HepG2 (cell line): ENCODE measurements around the gene PROC. TPM values are rescaled to one million over a fixed set of nuclear protein-coding genes. Genes with fewer than 3 reads are reported as not detected.

Experiments
- ARID3A ChIP-seq: IDR thresholded peaks from 2 replicates; pipeline ENCODE4 v1.6.1; 2012; ENCODE audit warnings: low read depth, low read length, improper control_type of control experiment
- BORCS8-MEF2B ChIP-seq: sonication (generic); formaldehyde crosslinking; IDR thresholded peaks from 2 replicates; pipeline ENCODE4 v1.8.0; 2022; ENCODE audit warnings: mild to moderate bottlenecking, missing genetic modification reagents
- CREB1 ChIP-seq, 2 experiments: fragments of 450-650 bp in 1 of 2; IDR thresholded peaks; 2 replicates each; pipeline ENCODE4 v1.6.1; 2016 to 2017; ENCODE audit warnings: control low read depth in 1 of 2, mild to moderate bottlenecking in 1 of 2, missing compliant biosample characterization in 1 of 2, missing genetic modification characterization in 1 of 2
- HDAC1 ChIP-seq: sonication (generic); formaldehyde crosslinking; IDR thresholded peaks from 2 replicates; pipeline ENCODE4 v1.5.1; 2020; ENCODE audit warnings: mild to moderate bottlenecking, missing genetic modification reagents
- HNF4G ChIP-seq, 2 experiments: sonication (generic) in 1 of 2; formaldehyde crosslinking in 1 of 2; IDR thresholded peaks; 2 replicates each; pipeline versions ENCODE4 v1.4.0 to v1.6.1; 2011 to 2020; ENCODE audit warnings: borderline replicate concordance in 2 of 2, low read depth in 2 of 2, mild to moderate bottlenecking in 2 of 2, low read length in 1 of 2, missing genetic modification reagents in 1 of 2, moderate library complexity in 1 of 2
- HOXA7 ChIP-seq: sonication (generic); formaldehyde crosslinking; IDR thresholded peaks from 2 replicates; pipeline ENCODE4 v1.8.1; 2022; ENCODE audit warnings: mild to moderate bottlenecking, missing genetic modification reagents, moderate library complexity
- RXRA ChIP-seq: sonication (generic); formaldehyde crosslinking; IDR thresholded peaks from 2 replicates; pipeline ENCODE4 v1.5.1; 2020; ENCODE audit warnings: missing genetic modification reagents
- SNAPC2 ChIP-seq: sonication (generic); formaldehyde crosslinking; IDR thresholded peaks from 2 replicates; pipeline ENCODE4 v1.8.1; 2022; ENCODE audit warnings: mild to moderate bottlenecking, missing genetic modification reagents
- SP140L ChIP-seq: sonication (generic); formaldehyde crosslinking; IDR thresholded peaks from 2 replicates; pipeline ENCODE4 v1.4.0; 2020; ENCODE audit warnings: missing genetic modification reagents, borderline replicate concordance
- ZNF292 ChIP-seq: sonication (generic); formaldehyde crosslinking; IDR thresholded peaks from 2 replicates; pipeline ENCODE4 v1.8.1; 2022; ENCODE audit warnings: mild to moderate bottlenecking, low read depth, missing genetic modification reagents, borderline replicate concordance
- ZNF331 ChIP-seq: sonication (generic); formaldehyde crosslinking; IDR thresholded peaks from 2 replicates; pipeline ENCODE4 v1.4.0; 2020; ENCODE audit warnings: missing genetic modification reagents
- ZNF510 ChIP-seq: sonication (generic); formaldehyde crosslinking; IDR thresholded peaks from 2 replicates; pipeline ENCODE4 v1.4.0; 2020; ENCODE audit warnings: low read depth, mild to moderate bottlenecking, missing genetic modification reagents
- ZNF576 ChIP-seq: sonication (generic); formaldehyde crosslinking; IDR thresholded peaks from 2 replicates; pipeline ENCODE4 v1.4.0; 2020; ENCODE audit warnings: mild to moderate bottlenecking, missing genetic modification reagents
- ZNF607 ChIP-seq: sonication (generic); formaldehyde crosslinking; IDR thresholded peaks from 2 replicates; pipeline ENCODE4 v1.5.1; 2020; ENCODE audit warnings: missing genetic modification reagents, mild to moderate bottlenecking, borderline replicate concordance
- ZNF678 ChIP-seq: sonication (generic); formaldehyde crosslinking; IDR thresholded peaks from 2 replicates; pipeline ENCODE4 v1.4.0; 2020; ENCODE audit warnings: mild to moderate bottlenecking, missing genetic modification reagents
- ZSCAN21 ChIP-seq: sonication (generic); formaldehyde crosslinking; IDR thresholded peaks from 2 replicates; pipeline ENCODE4 v1.8.0; 2022; ENCODE audit warnings: mild to moderate bottlenecking, missing genetic modification reagents, moderate library complexity, borderline replicate concordance
- polyA plus RNA-seq, 8 experiments: library from polyadenylated mRNA; depleted of rRNA in 3 of 8; stranded (reverse) in 7 of 8; unstranded in 1 of 8; fragments of >200 nt; fragmentation: Illumina TruSeq in 4 of 8; extraction: Trizol in 4 of 8; gene quantifications; 2 replicates each; pipeline versions ENCODE4 v1.2.1 to v1.2.3, GENCODE V29; 2011 to 2016; ENCODE audit warnings: low read depth in 4 of 8, missing spikeins in 1 of 8, mixed read lengths in 1 of 8; ENCODE audit not compliant: insufficient read depth in 1 of 8
- total RNA-seq, 5 experiments: library from RNA; depleted of rRNA; stranded (reverse); fragments of >200 nt; fragmentation: Illumina TruSeq; extraction: Trizol; gene quantifications; 2 replicates each; pipeline ENCODE4 v1.2.3, GENCODE V29; 2016; ENCODE audit warnings: low read depth in 1 of 5
- TF ChIP-seq, protein P1 (sequence below): sonication (generic); formaldehyde crosslinking; IDR thresholded peaks from 2 replicates; pipeline ENCODE4 v1.4.0; 2020; ENCODE audit warnings: mild to moderate bottlenecking, missing genetic modification reagents, borderline replicate concordance
- TF ChIP-seq, protein P2 (sequence below): sonication (generic); formaldehyde crosslinking; IDR thresholded peaks from 2 replicates; pipeline ENCODE4 v1.4.0; 2020; ENCODE audit warnings: mild to moderate bottlenecking, missing genetic modification reagents
- TF ChIP-seq, protein P3 (sequence below): sonication (generic); formaldehyde crosslinking; IDR thresholded peaks from 2 replicates; pipeline ENCODE4 v1.5.0; 2020; ENCODE audit warnings: missing genetic modification reagents

The PROC gene
- total and polyA plus RNA-seq, 2 of the 13 experiments (the other 11 are each of a cell fraction or from before 2014, with no cell fraction given), result 134 to 185 TPM

- TF ChIP-seq CREB1 (IDR thresholded peaks at IDR 0.05), result no peak; the same call in 1 of the 2 replicates
- TF ChIP-seq CREB1 (CRISPR knock-in tag; IDR thresholded peaks at IDR 0.05), result no peak
- peak; percentile 73 for TF ChIP-seq HDAC1 (CRISPR knock-in tag)
- TF ChIP-seq, protein P1, sequence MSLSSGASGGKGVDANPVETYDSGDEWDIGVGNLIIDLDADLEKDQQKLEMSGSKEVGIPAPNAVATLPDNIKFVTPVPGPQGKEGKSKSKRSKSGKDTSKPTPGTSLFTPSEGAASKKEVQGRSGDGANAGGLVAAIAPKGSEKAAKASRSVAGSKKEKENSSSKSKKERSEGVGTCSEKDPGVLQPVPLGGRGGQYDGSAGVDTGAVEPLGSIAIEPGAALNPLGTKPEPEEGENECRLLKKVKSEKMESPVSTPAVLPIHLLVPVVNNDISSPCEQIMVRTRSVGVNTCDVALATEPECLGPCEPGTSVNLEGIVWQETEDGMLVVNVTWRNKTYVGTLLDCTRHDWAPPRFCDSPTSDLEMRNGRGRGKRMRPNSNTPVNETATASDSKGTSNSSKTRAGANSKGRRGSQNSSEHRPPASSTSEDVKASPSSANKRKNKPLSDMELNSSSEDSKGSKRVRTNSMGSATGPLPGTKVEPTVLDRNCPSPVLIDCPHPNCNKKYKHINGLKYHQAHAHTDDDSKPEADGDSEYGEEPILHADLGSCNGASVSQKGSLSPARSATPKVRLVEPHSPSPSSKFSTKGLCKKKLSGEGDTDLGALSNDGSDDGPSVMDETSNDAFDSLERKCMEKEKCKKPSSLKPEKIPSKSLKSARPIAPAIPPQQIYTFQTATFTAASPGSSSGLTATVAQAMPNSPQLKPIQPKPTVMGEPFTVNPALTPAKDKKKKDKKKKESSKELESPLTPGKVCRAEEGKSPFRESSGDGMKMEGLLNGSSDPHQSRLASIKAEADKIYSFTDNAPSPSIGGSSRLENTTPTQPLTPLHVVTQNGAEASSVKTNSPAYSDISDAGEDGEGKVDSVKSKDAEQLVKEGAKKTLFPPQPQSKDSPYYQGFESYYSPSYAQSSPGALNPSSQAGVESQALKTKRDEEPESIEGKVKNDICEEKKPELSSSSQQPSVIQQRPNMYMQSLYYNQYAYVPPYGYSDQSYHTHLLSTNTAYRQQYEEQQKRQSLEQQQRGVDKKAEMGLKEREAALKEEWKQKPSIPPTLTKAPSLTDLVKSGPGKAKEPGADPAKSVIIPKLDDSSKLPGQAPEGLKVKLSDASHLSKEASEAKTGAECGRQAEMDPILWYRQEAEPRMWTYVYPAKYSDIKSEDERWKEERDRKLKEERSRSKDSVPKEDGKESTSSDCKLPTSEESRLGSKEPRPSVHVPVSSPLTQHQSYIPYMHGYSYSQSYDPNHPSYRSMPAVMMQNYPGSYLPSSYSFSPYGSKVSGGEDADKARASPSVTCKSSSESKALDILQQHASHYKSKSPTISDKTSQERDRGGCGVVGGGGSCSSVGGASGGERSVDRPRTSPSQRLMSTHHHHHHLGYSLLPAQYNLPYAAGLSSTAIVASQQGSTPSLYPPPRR, result no peak
- no peak for TF ChIP-seq ARID3A
- no peak for TF ChIP-seq SNAPC2 (CRISPR knock-in tag)
- TF ChIP-seq ZNF331 (CRISPR knock-in tag), result 0 out of 2 replicates have a peak, but pooled peaks have one; percentile 35
- TF ChIP-seq, protein P2, sequence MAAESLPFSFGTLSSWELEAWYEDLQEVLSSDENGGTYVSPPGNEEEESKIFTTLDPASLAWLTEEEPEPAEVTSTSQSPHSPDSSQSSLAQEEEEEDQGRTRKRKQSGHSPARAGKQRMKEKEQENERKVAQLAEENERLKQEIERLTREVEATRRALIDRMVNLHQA (CRISPR knock-in tag), result no peak
- TF ChIP-seq ZSCAN21 (CRISPR knock-in tag), result peak; percentile 80; the same call in 1 of the 2 replicates
- TF ChIP-seq SP140L (CRISPR knock-in tag), result no peak
- no peak for TF ChIP-seq HOXA7 (CRISPR knock-in tag)
- TF ChIP-seq, protein P3, sequence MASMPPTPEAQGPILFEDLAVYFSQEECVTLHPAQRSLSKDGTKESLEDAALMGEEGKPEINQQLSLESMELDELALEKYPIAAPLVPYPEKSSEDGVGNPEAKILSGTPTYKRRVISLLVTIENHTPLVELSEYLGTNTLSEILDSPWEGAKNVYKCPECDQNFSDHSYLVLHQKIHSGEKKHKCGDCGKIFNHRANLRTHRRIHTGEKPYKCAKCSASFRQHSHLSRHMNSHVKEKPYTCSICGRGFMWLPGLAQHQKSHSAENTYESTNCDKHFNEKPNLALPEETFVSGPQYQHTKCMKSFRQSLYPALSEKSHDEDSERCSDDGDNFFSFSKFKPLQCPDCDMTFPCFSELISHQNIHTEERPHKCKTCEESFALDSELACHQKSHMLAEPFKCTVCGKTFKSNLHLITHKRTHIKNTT (CRISPR knock-in tag), result no peak
- TF ChIP-seq ZNF607 (CRISPR knock-in tag), result 0 out of 2 replicates have a peak, but pooled peaks have one; percentile 32
- no peak for TF ChIP-seq ZNF576
- 0 out of 2 replicates have a peak, but pooled peaks have one; percentile 2 for TF ChIP-seq HNF4G (IDR thresholded peaks at IDR 0.05; ENCODE audit: borderline replicate concordance, low read depth, low read length)
- TF ChIP-seq HNF4G (CRISPR knock-in tag; IDR thresholded peaks at IDR 0.05; ENCODE audit: borderline replicate concordance, low read depth), result no peak
- TF ChIP-seq ZNF678 (CRISPR knock-in tag), result no peak
- no peak for TF ChIP-seq ZNF510 (CRISPR knock-in tag)
- TF ChIP-seq ZNF292 (CRISPR knock-in tag), result peak; percentile 25; the same call in 1 of the 2 replicates
- peak; percentile 43; the same call in 1 of the 2 replicates for TF ChIP-seq RXRA
- TF ChIP-seq BORCS8-MEF2B, result no peak
These were observed 10.0 kb upstream of the PROC start (continued) for GRCh38 chr2:127408004-127408806.
